IPS-15b (cell line): ENCODE data around the gene ARHGAP15.

ENCODE experiments used
- H3K27me3 ChIP-seq: one replicate; pipeline ENCODE4 v1.6.1; 2013; ENCODE audit warnings: low read length; ENCODE audit not compliant: control insufficient read depth, insufficient read depth
- H3K36me3 ChIP-seq: one replicate; pipeline ENCODE4 v1.6.1; 2013; ENCODE audit warnings: low read length; ENCODE audit not compliant: control insufficient read depth, insufficient read depth
- H3K4me1 ChIP-seq: one replicate; pipeline ENCODE4 v1.6.1; 2013; ENCODE audit warnings: mild to moderate bottlenecking, low read length; ENCODE audit not compliant: control insufficient read depth, insufficient read depth
- H3K4me3 ChIP-seq: one replicate; pipeline ENCODE4 v1.5.1; 2013; ENCODE audit warnings: low read depth, low read length
- H3K9ac ChIP-seq: one replicate; pipeline ENCODE4 v1.6.1; 2013; ENCODE audit warnings: low read depth, mild to moderate bottlenecking, low read length
- H3K9me3 ChIP-seq: one replicate; pipeline ENCODE4 v1.6.1; 2013; ENCODE audit warnings: mild to moderate bottlenecking, low read length; ENCODE audit not compliant: control insufficient read depth, insufficient read depth

ARHGAP15 gene

GRCh38 chr2:143796051-143796450, 666.8 kb downstream of the ARHGAP15 start:
- H3K36me3 ChIP-seq, result no peaks in the 10 kb centered on the region
- H3K27me3 ChIP-seq, result no peaks in the 10 kb centered on the region
- peaks cover 3% of the 10 kb centered on the region for H3K4me1 ChIP-seq
- H3K9ac ChIP-seq, result no peak overlapping the region
- no peaks in the 10 kb centered on the region for H3K9me3 ChIP-seq
- no peak overlapping the region for H3K4me3 ChIP-seq

- H3K4me1 ChIP-seq, result no peaks in the 10 kb centered on the region
- no peaks in the 10 kb centered on the region for H3K36me3 ChIP-seq
- H3K9me3 ChIP-seq, result no peaks in the 10 kb centered on the region
- H3K9ac ChIP-seq, result no peak overlapping the region
- no peak overlapping the region for H3K4me3 ChIP-seq
- H3K27me3 ChIP-seq, result no peaks in the 10 kb centered on the region
Observed at GRCh38 chr2:143801561-143801960, 672.3 kb downstream of the ARHGAP15 start.

DNA sequence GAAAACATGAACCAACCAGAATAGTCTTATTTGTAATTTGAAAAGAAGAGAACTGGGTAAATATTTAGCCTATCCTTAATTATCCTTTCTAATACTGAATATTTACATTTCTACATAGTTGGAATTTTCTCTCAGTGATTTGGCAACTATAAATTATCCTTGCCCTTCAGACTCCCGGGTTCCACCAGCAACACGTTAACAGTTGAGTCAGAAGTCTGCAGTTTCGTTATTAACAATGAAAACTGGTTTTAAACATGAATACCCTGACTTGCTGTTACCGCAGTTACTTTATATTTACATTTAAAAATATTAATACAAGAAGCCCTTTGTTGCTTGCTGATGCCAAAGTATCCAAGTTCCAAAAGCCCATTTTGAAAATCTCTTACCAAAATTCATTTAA, 673.0 kb downstream of the ARHGAP15 start:
- Histone ChIP-seq H3K9ac (no peak overlapping the region), H3K9me3 (no peaks in the 10 kb centered on the region), H3K4me1 (peaks cover under 1% of the 10 kb centered on the region), H3K4me3 (no peak overlapping the region), H3K27me3 (no peaks in the 10 kb centered on the region), H3K36me3 (no peaks in the 10 kb centered on the region)

GRCh38 chr2:143802871-143803650, 673.8 kb downstream of the ARHGAP15 start:
- Histone ChIP-seq H3K4me1 (peaks cover 8% of the 10 kb centered on the region), H3K9ac (no peak overlapping the region), H3K27me3 (no peaks in the 10 kb centered on the region), H3K9me3 (no peaks in the 10 kb centered on the region), H3K4me3 (no peak overlapping the region), H3K36me3 (no peaks in the 10 kb centered on the region)

DNA sequence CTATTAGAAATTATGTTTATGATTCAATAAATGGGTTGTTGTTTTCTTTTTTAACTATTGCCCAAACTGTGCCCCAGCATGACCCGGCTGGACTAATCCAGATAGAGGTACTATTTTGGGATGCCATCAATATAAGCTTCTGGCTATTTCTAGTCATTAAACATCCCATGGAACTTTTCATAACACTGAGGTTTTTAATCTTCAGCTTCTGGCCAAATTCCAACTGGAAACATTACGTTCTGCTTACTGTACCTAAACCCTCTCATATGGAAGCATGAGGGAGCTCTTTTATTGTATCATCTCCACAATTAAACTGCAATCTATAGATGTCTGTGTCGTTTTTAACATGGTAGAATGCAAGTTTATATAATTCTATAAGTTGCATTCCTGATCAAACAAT, 674.7 kb downstream of the ARHGAP15 start:
- no peak overlapping the region for H3K4me3 ChIP-seq
- H3K27me3 ChIP-seq, result no peaks in the 10 kb centered on the region
- H3K4me1 ChIP-seq, result peaks cover 15% of the 10 kb centered on the region
- H3K9me3 ChIP-seq, result no peaks in the 10 kb centered on the region
- no peak overlapping the region for H3K9ac ChIP-seq
- H3K36me3 ChIP-seq, result no peaks in the 10 kb centered on the region

- Histone ChIP-seq H3K4me1 (peaks cover 15% of the 10 kb centered on the region), H3K4me3 (no peak overlapping the region), H3K9ac (no peak overlapping the region), H3K9me3 (no peaks in the 10 kb centered on the region), H3K36me3 (no peaks in the 10 kb centered on the region), H3K27me3 (no peaks in the 10 kb centered on the region)
Observed at GRCh38 chr2:143805666-143806065, 676.4 kb downstream of the ARHGAP15 start.

DNA sequence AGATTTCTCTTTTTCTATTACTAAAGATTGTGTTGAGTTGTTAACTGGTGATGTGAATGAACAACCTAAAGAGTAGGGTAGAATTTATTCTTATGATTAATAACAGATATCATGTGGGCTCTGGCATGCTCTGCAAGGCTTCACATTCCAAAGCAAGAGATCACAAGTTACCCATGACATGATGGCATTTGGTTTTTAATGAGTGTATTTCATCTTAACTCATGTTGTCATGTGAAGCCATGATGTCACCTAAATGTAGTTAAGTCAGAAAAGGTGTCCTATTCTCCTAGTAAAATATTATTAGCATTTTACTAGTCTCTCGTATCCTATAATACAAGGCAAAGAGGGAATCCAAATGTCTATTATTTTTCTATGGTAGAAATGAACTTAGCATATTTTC, 678.0 kb downstream of the ARHGAP15 start:
- Histone ChIP-seq H3K9me3 (no peaks in the 10 kb centered on the region), H3K9ac (no peak overlapping the region), H3K4me1 (peaks cover 15% of the 10 kb centered on the region), H3K4me3 (no peak overlapping the region), H3K27me3 (no peaks in the 10 kb centered on the region), H3K36me3 (no peaks in the 10 kb centered on the region)

- Histone ChIP-seq H3K4me1 (peaks cover 15% of the 10 kb centered on the region), H3K27me3 (no peaks in the 10 kb centered on the region), H3K9me3 (no peaks in the 10 kb centered on the region), H3K9ac (no peak overlapping the region), H3K4me3 (no peak overlapping the region), H3K36me3 (no peaks in the 10 kb centered on the region)
Observed at GRCh38 chr2:143807671-143808070, 678.5 kb downstream of the ARHGAP15 start.

- Histone ChIP-seq H3K9me3 (no peaks in the 10 kb centered on the region), H3K9ac (no peak overlapping the region), H3K27me3 (no peaks in the 10 kb centered on the region), H3K4me3 (no peak overlapping the region), H3K4me1 (peaks cover 15% of the 10 kb centered on the region), H3K36me3 (no peaks in the 10 kb centered on the region)
Observed at GRCh38 chr2:143808166-143808565, 678.9 kb downstream of the ARHGAP15 start.

- no peak overlapping the region for H3K4me3 ChIP-seq
- H3K36me3 ChIP-seq, result no peaks in the 10 kb centered on the region
- H3K4me1 ChIP-seq, result no peaks in the 10 kb centered on the region
- H3K9me3 ChIP-seq, result no peaks in the 10 kb centered on the region
- no peak overlapping the region for H3K9ac ChIP-seq
- no peaks in the 10 kb centered on the region for H3K27me3 ChIP-seq
Observed at GRCh38 chr2:143815082-143815481, 685.9 kb downstream of the ARHGAP15 start.

DNA sequence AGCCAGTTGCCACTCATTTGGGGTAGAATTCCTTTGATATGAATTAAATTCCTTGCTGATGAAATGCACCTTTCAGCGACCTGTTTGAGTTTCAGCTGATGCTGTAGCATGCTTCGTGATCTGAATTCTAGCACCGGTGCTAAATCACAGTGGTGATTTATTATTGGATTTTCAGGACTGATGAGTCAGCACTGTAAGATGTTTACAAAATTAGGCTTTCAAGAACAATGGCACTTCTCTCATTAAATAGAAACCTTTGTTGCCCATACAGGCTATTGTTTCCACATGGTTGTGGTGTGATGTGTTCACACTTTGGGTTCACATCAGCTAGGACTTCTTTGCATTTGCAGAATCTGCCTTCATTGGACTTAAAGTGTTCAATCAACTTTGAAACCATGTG, 687.7 kb downstream of the ARHGAP15 start:
- H3K4me1 ChIP-seq, result no peaks in the 10 kb centered on the region
- H3K9me3 ChIP-seq, result no peaks in the 10 kb centered on the region
- H3K9ac ChIP-seq, result no peak overlapping the region
- no peaks in the 10 kb centered on the region for H3K36me3 ChIP-seq
- H3K4me3 ChIP-seq, result no peak overlapping the region
- H3K27me3 ChIP-seq, result no peaks in the 10 kb centered on the region
